Activated naive CD4-positive, alpha-beta T cell treated with anti-CD3 and anti-CD28 coated beads for 36 hours (primary cell): ENCODE results near the gene NOS1AP. TPM values are rescaled to one million over a fixed set of nuclear protein-coding genes. Genes with fewer than 3 reads are reported as not detected.

Source experiments
- CTCF ChIA-PET: fragments of 350-600 bp; sonication (Branson Sonifier 250); formaldehyde crosslinking; loops from one replicate; lab custom pipeline; 2021; ENCODE audit warnings: antibody characterized with exemption; lab: Charles Lee
- DNase-seq: peaks from one replicate; pipeline ENCODE4 v3.0.0-alpha.2; 2020
- H3K27ac Mint-ChIP-seq: one replicate; pipeline ENCODE4 v1.8.0; 2021; ENCODE audit warnings: mild to moderate bottlenecking, mixed read lengths
- H3K27me3 Mint-ChIP-seq: one replicate; pipeline ENCODE4 v1.8.0; 2021; ENCODE audit warnings: low read depth, mixed read lengths
- H3K36me3 Mint-ChIP-seq: one replicate; pipeline ENCODE4 v1.8.0; 2021; ENCODE audit warnings: low read depth, mixed read lengths
- H3K4me1 Mint-ChIP-seq: one replicate; pipeline ENCODE4 v1.8.0; 2021; ENCODE audit warnings: low read depth, mixed read lengths
- H3K4me3 Mint-ChIP-seq: one replicate; pipeline ENCODE4 v1.8.0; 2021; ENCODE audit warnings: mild to moderate bottlenecking, moderate library complexity, mixed read lengths
- H3K9me3 Mint-ChIP-seq: one replicate; pipeline ENCODE4 v1.8.0; 2021; ENCODE audit warnings: mixed read lengths
- intact Hi-C: fragments of 100-400 bp; cut with micrococcal nuclease; formaldehyde crosslinking; loops from one replicate; pipeline ENCODE4 v1.15.1; 2023
- total RNA-seq, 2 experiments: library from RNA; stranded (reverse); gene quantifications; one replicate each; pipeline ENCODE4 v1.2.3, GENCODE V29; 2021

Gene NOS1AP
- total RNA-seq, 2 experiments from 2014 or later: 0.33 to 0.42 TPM

DNA sequence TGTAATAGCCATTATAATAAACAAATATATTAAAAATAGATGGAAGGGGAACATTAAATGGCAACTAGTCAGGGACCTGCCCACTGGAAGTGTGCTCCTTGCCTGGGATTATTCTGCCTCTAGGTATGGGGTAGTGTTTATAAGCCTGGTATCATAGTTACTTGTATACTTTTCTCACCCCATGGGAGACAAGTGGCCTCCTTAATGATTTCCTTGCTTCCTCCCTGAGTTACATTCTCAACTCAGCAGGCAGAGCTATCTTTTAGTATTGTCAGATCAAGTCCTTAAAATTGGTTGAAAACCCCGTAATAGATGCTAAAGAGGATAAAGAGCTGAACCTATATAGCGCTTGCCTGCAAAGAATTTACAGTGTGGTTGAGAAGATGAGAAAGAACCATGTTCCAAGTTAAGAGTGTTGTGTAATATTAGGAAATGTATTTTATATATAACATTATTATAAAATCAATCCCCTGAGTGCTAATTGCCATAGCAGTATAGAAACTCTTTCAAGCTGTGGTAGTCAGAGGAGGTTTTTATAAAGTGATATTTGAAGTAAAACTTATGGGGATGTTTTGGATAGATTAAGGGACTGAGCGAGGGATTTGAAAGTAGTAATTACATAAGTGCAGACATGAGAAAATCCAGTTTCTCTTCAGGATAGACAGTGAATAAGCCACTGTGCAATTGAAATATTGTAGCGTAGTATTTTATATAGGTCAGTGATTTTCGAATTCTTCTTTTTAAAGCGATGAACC is 200.7 kb downstream of the NOS1AP start:
- H3K4me1 Mint-ChIP-seq: no peaks in the 10 kb centered on the region
- H3K27me3 Mint-ChIP-seq: peaks cover 9% of the 10 kb centered on the region
- H3K9me3 Mint-ChIP-seq: no peaks in the 10 kb centered on the region
- no peak for DNase-seq
- no peaks in the 10 kb centered on the region for H3K36me3 Mint-ChIP-seq
- CTCF ChIA-PET: interaction anchor here (0.6 to 0.7 kb wide), 2 partner anchors 222 to 1412 kb away, joined by 3 read pairs; no protein-coding TSS in a partner anchor
- H3K4me3 Mint-ChIP-seq: no peak overlapping the region
- intact Hi-C loops: no loop called here
- no peak overlapping the region for H3K27ac Mint-ChIP-seq

DNA sequence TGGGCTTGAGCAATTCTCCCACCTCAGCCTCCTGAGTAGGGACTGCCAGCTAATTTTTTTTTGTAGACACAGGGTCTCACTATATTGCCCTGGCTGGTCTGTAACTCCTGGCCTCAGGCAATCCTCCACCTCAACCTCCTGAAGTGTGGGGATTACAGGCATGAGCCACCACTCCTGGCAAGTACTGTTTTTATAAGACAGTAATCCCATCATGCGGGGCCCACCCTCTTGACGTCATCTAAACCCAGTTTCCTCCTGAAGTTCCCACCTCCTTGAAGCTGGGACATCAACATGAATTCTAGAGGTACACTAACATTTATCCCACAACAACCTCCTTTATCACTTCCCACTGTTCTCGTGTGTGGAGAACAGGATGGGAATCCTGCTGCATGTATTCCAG is 202.5 kb downstream of the NOS1AP start:
- H3K4me3 Mint-ChIP-seq: no peak overlapping the region

DNA sequence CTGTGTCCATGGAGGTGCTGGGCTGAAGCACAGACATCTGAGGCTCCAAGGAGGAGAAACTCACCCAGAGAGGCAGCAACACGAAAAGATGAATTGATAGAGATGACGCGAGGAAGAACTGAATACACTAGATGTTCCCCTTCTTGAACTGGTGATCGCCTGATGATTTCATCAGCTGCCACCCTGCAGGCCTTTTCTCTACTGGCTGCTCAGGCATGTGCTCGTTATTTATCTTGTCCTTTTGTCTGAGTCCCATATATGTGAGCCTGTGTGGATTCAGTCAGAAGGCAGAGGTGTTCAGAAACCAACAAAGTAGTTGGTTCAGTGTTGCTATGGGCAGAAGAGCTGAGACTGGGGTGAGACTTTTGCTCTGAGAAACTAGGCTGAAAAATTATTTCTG is 202.9 kb downstream of the NOS1AP start:
- H3K27ac Mint-ChIP-seq: no peak overlapping the region
- no peaks in the 10 kb centered on the region for H3K4me1 Mint-ChIP-seq
- no peak for DNase-seq
- no peak overlapping the region for H3K4me3 Mint-ChIP-seq
- intact Hi-C loops: no loop called here
- peaks cover 13% of the 10 kb centered on the region for H3K27me3 Mint-ChIP-seq
- CTCF ChIA-PET: interaction anchor here (0.6 kb wide), 1 partner anchor 471 kb away, joined by 3 read pairs; no protein-coding TSS in a partner anchor
- no peaks in the 10 kb centered on the region for H3K9me3 Mint-ChIP-seq
- H3K36me3 Mint-ChIP-seq: no peaks in the 10 kb centered on the region

More for the DNA sequence above, 202.5 kb downstream of the NOS1AP start:
- Mint-ChIP-seq H3K27ac (no peak overlapping the region), H3K27me3 (peaks cover 13% of the 10 kb centered on the region), H3K4me1 (no peaks in the 10 kb centered on the region), H3K36me3 (no peaks in the 10 kb centered on the region), H3K9me3 (no peaks in the 10 kb centered on the region)
- intact Hi-C loops: no loop called here
- no peak for DNase-seq
- CTCF ChIA-PET: no interaction called here

DNA sequence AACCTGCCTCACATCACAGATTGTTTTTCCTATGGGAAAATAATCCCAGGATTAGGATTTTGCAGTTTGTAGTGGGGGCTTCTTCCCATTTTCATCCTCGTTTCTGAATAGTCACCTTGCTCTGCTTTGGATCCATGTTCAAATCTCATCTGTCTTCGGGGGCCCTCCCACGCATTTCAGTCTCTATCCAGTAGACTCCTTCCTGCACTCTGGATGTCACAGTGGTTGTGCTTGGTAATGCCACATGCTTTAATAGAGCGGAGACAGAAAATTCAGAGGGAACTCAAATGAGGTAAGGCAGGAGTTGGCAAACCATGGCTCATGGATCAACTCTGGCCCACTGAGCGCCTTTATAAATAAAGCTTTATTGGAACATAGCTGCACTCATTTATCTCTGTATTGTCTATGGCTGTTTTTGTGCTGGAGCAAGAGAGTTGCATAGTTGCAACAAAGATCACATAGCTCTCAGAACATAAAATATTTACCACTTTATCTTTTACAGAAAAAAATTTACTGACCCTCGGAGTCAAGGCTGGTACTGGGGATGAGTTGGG is 206.2 kb downstream of the NOS1AP start:
- H3K27ac Mint-ChIP-seq: no peak overlapping the region
- H3K4me1 Mint-ChIP-seq: no peaks in the 10 kb centered on the region
- H3K27me3 Mint-ChIP-seq: peaks cover 16% of the 10 kb centered on the region
- no peaks in the 10 kb centered on the region for H3K36me3 Mint-ChIP-seq
- CTCF ChIA-PET: interaction anchor here (0.6 to 2.3 kb wide), 2 partner anchors 220 to 430 kb away, joined by 3 to 13 read pairs; no protein-coding TSS in a partner anchor
- H3K4me3 Mint-ChIP-seq: no peak overlapping the region
- intact Hi-C loops: loop anchor here (1.0 kb wide), 1 partner anchor 219 kb away; no protein-coding TSS in a partner anchor
- no peaks in the 10 kb centered on the region for H3K9me3 Mint-ChIP-seq
- no peak for DNase-seq

DNA sequence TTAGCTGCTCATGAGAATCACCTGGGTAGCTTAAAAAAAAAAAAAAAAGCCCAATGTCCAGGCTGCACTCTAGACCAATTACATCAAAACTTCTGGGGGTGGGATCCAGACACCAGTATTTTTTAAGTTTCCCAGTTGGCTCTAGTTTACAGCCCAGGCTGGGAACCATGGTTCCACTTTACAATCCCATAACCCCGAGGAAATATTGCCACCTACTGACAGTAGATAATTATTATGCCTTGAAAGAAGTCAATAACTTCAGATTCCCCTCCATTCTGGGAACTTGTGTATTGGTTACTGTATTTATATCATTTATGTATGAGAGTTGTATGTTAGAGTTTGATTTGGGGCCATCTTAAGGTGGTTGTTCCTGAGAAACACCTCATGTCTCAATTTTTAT is 207.0 kb downstream of the NOS1AP start:
- Mint-ChIP-seq H3K36me3 (no peaks in the 10 kb centered on the region), H3K4me1 (no peaks in the 10 kb centered on the region), H3K27ac (no peak overlapping the region), H3K27me3 (peaks cover 15% of the 10 kb centered on the region), H3K4me3 (no peak overlapping the region), H3K9me3 (no peaks in the 10 kb centered on the region)
- no peak for DNase-seq
- CTCF ChIA-PET: interaction anchor here (0.6 to 2.3 kb wide), 2 partner anchors 215 to 220 kb away, joined by 4 to 13 read pairs; no protein-coding TSS in a partner anchor
- intact Hi-C loops: loop anchor here (1.0 kb wide), 1 partner anchor 220 kb away; no protein-coding TSS in a partner anchor

DNA sequence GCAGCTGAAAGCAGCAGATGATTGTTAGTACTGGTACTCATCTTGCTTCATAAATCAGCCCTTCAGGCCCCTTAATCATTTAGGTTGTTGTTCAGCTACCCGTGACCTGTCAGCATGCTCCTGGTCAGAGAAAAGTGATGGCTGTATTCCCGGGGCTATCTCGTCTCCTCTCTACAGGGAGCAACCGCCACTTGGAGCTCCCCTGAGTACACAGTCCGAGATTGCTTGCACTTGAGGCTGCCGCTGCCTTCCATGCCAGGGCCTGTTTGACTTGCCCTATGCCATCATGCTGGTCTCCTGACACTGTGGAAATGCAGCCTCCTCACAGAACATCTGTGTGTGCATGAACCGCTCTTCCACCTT is 209.6 kb downstream of the NOS1AP start:
- Mint-ChIP-seq H3K4me3 (no peak overlapping the region), H3K27me3 (peaks cover 15% of the 10 kb centered on the region), H3K27ac (no peak overlapping the region), H3K36me3 (no peaks in the 10 kb centered on the region), H3K4me1 (no peaks in the 10 kb centered on the region), H3K9me3 (no peaks in the 10 kb centered on the region)
- intact Hi-C loops: no loop called here
- CTCF ChIA-PET: interaction anchor here (1.9 kb wide), 1 partner anchor 223 kb away, joined by 5 read pairs; no protein-coding TSS in a partner anchor
- DNase-seq: no peak

DNA sequence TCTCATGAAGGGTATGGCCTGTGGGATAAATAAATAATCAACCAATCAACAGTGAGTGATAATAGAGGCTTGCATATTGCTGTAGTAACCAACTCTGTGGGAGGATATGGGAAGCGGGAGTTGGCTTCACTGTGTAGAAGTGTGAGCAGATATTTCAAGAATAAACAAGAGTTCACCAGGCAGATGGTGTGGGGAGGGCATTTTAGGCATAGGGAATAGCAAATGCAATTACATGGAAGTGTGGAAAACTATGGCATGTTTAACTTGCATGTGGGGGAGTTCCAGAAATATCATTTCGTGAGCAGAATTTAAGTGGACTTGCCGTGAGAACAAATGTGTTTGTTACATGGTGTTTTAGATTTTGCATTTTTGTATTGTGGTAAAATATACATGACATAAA is 211.9 kb downstream of the NOS1AP start:
- Mint-ChIP-seq H3K36me3 (no peaks in the 10 kb centered on the region), H3K4me1 (no peaks in the 10 kb centered on the region), H3K4me3 (no peak overlapping the region), H3K9me3 (no peaks in the 10 kb centered on the region), H3K27me3 (peaks cover 17% of the 10 kb centered on the region), H3K27ac (no peak overlapping the region)
- intact Hi-C loops: no loop called here
- no peak for DNase-seq
- CTCF ChIA-PET: no interaction called here

DNA sequence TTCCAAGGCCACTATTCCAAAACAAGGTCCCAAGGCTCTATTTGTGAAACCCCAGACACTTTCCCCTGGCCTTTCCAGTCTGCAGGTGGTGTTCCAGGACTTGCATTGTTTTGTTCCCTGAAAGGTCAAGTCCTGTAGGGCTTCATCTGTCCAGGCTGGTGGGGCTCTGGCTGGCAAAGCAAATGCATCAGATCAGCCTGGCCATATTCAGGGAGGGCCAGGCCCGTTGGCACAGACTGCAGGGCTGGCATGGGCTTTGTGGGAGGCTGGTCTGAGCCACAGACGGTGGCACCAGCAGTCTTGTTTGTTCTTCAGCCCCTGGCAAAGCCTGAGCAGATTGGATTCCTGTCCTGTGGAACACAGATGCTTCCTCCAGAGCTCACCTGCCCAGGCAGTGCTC is 214.2 kb downstream of the NOS1AP start:
- no peaks in the 10 kb centered on the region for H3K9me3 Mint-ChIP-seq
- CTCF ChIA-PET: no interaction called here
- no peak overlapping the region for H3K4me3 Mint-ChIP-seq
- H3K4me1 Mint-ChIP-seq: no peaks in the 10 kb centered on the region
- H3K36me3 Mint-ChIP-seq: no peaks in the 10 kb centered on the region
- H3K27ac Mint-ChIP-seq: no peak overlapping the region
- DNase-seq: no peak
- H3K27me3 Mint-ChIP-seq: peaks cover 17% of the 10 kb centered on the region
- intact Hi-C loops: no loop called here

DNA sequence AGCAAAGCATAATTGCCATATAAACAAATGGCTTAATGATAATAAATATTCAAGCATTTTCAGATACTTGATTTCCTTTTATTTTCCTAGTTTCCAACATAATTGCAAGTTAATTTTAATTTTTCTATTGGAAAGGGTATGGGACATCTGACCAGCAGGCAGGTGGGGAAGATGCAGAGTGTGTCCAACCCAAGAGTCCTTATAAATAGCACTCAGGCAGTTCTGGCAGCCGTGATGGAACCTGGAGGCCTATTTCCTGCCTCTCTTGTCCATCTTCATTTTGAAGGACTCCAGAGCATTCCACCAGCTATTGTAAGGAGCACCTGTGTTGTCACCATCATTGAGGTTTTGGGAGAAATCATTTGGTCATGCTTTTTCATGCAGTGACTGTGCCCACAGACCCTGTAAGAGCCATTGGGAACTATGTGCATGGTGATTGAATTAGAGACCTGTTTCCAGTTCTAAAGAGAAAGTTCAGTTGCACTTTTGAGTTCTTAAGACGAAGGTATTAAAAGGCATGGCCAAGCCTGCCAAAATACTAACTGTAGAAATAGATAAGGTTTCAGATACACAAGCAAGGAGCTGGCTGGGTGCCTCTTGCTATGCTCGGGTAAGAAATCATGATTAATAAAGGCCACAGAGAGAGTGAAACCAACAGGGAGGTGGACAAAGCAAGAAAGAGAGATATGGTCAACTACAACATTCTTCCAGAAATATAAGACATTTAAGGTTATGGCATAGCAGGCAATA is 214.9 kb downstream of the NOS1AP start:
- intact Hi-C loops: no loop called here

DNA sequence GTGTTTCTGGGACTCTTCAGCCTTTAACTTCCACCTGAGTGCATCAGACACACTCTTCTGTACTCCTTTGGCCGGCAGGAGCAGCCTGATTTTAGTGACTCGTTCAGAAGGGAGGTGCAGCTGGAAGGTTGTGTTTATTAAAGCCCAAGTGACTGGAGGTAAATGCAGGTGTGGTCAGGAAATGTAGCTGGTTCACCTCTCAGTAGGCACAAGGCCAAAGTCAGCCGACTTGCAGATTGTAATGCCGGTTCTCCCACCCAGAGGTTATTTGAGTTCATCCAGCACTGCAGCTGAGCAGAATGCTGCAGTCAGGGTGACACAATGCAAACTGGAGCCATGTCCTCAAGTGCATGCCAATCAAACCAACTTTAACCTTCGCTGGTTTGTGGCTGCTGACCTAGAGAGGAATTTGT is 215.7 kb downstream of the NOS1AP start:
- intact Hi-C loops: loop anchor here (5.0 kb wide), 1 partner anchor 483 kb away; no protein-coding TSS in a partner anchor
- H3K4me1 Mint-ChIP-seq: no peaks in the 10 kb centered on the region
- H3K4me3 Mint-ChIP-seq: no peak overlapping the region
- H3K27me3 Mint-ChIP-seq: peaks cover 13% of the 10 kb centered on the region
- no peaks in the 10 kb centered on the region for H3K9me3 Mint-ChIP-seq
- H3K27ac Mint-ChIP-seq: no peak overlapping the region
- no peaks in the 10 kb centered on the region for H3K36me3 Mint-ChIP-seq
- no peak for DNase-seq
- CTCF ChIA-PET: no interaction called here

More for the DNA sequence above, 214.9 kb downstream of the NOS1AP start:
- H3K4me1 Mint-ChIP-seq: no peaks in the 10 kb centered on the region
- H3K27me3 Mint-ChIP-seq: peaks cover 15% of the 10 kb centered on the region
- no peak overlapping the region for H3K27ac Mint-ChIP-seq
- no peaks in the 10 kb centered on the region for H3K36me3 Mint-ChIP-seq
- CTCF ChIA-PET: no interaction called here
- no peak for DNase-seq
- no peaks in the 10 kb centered on the region for H3K9me3 Mint-ChIP-seq
- H3K4me3 Mint-ChIP-seq: no peak overlapping the region

DNA sequence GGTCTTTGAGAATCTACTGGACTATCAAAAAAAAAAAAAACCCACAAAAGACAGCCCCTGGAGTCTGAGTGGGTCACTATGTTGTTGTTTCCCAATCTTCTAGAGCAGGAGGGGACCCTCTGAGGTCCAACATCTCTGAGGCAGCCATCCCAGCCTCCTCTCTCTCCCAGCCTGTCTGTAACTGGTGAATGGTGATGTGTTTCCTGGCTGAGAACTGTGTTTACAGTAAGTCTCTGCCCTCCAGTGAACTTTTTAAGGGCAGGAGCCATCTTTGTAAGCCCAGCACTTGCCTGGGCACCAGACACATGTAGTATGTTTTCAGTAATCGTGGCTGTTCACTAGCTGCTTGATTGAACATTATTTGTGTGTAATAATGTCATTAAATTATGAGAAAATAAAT is 221.5 kb downstream of the NOS1AP start:
- Mint-ChIP-seq H3K4me1 (no peaks in the 10 kb centered on the region), H3K36me3 (no peaks in the 10 kb centered on the region), H3K27ac (no peak overlapping the region), H3K4me3 (no peak overlapping the region), H3K27me3 (peaks cover 8% of the 10 kb centered on the region), H3K9me3 (no peaks in the 10 kb centered on the region)
- CTCF ChIA-PET: no interaction called here
- DNase-seq: no peak
- intact Hi-C loops: no loop called here

DNA sequence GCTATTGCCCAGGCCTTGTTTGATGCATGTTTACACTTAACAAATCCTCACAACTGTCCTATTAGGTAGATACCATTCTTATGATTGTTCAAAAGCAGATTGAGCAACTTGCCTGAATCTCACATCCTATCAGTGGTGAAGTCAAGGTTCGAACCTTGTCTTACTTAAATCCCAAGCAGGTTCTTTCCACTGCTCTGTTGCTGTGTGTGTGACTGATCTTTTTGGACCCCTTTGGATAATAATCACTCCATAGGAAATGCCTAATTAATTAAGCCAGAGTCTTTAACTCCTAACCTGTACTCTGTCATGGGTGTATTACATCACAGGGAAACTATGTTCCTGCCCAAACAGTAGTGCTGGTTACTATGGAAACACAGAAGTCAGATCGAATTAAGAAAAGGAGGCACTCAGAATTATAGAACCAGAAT is 222.9 kb downstream of the NOS1AP start:
- no peak overlapping the region for H3K4me3 Mint-ChIP-seq
- H3K27me3 Mint-ChIP-seq: peaks cover 12% of the 10 kb centered on the region
- no peaks in the 10 kb centered on the region for H3K4me1 Mint-ChIP-seq
- no peak for DNase-seq
- intact Hi-C loops: no loop called here
- no peaks in the 10 kb centered on the region for H3K36me3 Mint-ChIP-seq
- no peak overlapping the region for H3K27ac Mint-ChIP-seq
- H3K9me3 Mint-ChIP-seq: no peaks in the 10 kb centered on the region
- CTCF ChIA-PET: no interaction called here
